SIG-M5 (cell line): ENCODE results near the gene RAB11FIP4.

Experiments used
- DNase-seq: peaks from one replicate; lab custom pipeline; 2025; lab: John Stamatoyannopoulos, UW

The RAB11FIP4 gene

GRCh38 chr17:31570951-31571892 is 179.7 kb downstream of the RAB11FIP4 start:
- no peak for DNase-seq

- DNase-seq, result no peak
Observed at GRCh38 chr17:31572341-31572740, 180.9 kb downstream of the RAB11FIP4 start.

GRCh38 chr17:31573047-31573446 is 181.6 kb downstream of the RAB11FIP4 start:
- no peak for DNase-seq

GRCh38 chr17:31573861-31574260 is 182.4 kb downstream of the RAB11FIP4 start:
- DNase-seq, result no peak

GRCh38 chr17:31574458-31574857 is 183.0 kb downstream of the RAB11FIP4 start:
- no peak for DNase-seq

- DNase-seq, result no peak
Observed at GRCh38 chr17:31575043-31575442, 183.6 kb downstream of the RAB11FIP4 start.

- no peak for DNase-seq
Observed at GRCh38 chr17:31579265-31579664, 187.8 kb downstream of the RAB11FIP4 start.

GRCh38 chr17:31580316-31580705 is 188.8 kb downstream of the RAB11FIP4 start:
- no peak for DNase-seq

- DNase-seq, result no peak
Observed at GRCh38 chr17:31580706-31581490, 189.4 kb downstream of the RAB11FIP4 start.

- no peak for DNase-seq
Observed at GRCh38 chr17:31581491-31581890, 190.0 kb downstream of the RAB11FIP4 start.

GRCh38 chr17:31582151-31582907 is 190.9 kb downstream of the RAB11FIP4 start:
- no peak for DNase-seq

GRCh38 chr17:31583772-31584356 is 192.4 kb downstream of the RAB11FIP4 start:
- no peak for DNase-seq

GRCh38 chr17:31584438-31585279 is 193.2 kb downstream of the RAB11FIP4 start:
- DNase-seq, result no peak

GRCh38 chr17:31585280-31585630 is 193.8 kb downstream of the RAB11FIP4 start:
- no peak for DNase-seq

GRCh38 chr17:31586946-31587345 is 195.5 kb downstream of the RAB11FIP4 start:
- no peak for DNase-seq

GRCh38 chr17:31587462-31587861 is 196.0 kb downstream of the RAB11FIP4 start:
- DNase-seq, result no peak
